Omental fat pad (tissue), 4 donors: Measurements from ENCODE around the gene ARL17B. TPM values are rescaled to one million over a fixed set of nuclear protein-coding genes. Genes with fewer than 3 reads are reported as not detected.
"Not testable (repeated sequence)": the region's sequence is repeated elsewhere in the genome, so short reads cannot be mapped to it uniquely, and the experiment has no call there.

Experiments used
- ATAC-seq: fragments of 150-250 bp; one replicate; pipeline ENCODE4 v1.9.1; 2016; ENCODE audit warnings: mild to moderate bottlenecking, moderate library complexity; ENCODE audit not compliant: low FRiP score
- DNase-seq: peaks from one replicate; pipeline ENCODE4 v3.0.0-alpha.2; 2019; ENCODE audit warnings: low spot score
- total RNA-seq, 4 donors: library from RNA; depleted of rRNA; stranded (reverse); fragments of >200 nt; gene quantifications; one replicate each; pipeline ENCODE4 v1.1.0, GENCODE V29; 2016
- TF ChIP-seq, protein P1 (sequence below), 3 donors: fragments of 450-650 bp; IDR thresholded peaks; one replicate each; pipeline ENCODE4 v1.5.1; 2016 to 2017; ENCODE audit warnings: antibody characterized with exemption in 3 of 3, mild to moderate bottlenecking in 3 of 3, moderate library complexity in 2 of 3

Gene ARL17B
- total RNA-seq, 4 donors from 2014 or later, result 7.0 to 19.4 (median 10.7) TPM

DNA sequence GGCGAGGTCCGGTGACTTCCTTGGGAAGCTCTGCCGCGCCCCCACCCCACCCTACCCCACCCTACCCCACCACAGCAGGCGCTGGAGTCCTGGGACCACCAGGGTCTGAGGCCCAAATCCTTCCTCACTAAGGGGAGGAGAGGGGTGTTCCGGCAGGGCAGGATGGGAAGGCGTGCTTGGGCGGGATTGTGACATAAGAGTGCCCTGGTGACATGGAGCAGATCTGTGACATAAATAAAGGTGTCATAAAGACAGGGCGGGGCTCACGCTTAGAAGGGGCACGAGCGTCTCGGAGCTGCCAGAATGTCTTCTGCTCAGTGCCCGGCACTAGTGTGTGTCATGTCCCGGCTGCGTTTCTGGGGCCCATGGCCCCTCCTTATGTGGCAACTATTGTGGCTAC lies 66.7 kb downstream of the ARL17B start, which contains the start of gene LRRC37A:
Gene LRRC37A, plus strand, starts transcription at position 301 of the 400 bp plus-strand sequence. Its CDS starts 3 bp downstream, at position 304.
- DNase-seq, ATAC-seq: not testable (repeated sequence)

DNA sequence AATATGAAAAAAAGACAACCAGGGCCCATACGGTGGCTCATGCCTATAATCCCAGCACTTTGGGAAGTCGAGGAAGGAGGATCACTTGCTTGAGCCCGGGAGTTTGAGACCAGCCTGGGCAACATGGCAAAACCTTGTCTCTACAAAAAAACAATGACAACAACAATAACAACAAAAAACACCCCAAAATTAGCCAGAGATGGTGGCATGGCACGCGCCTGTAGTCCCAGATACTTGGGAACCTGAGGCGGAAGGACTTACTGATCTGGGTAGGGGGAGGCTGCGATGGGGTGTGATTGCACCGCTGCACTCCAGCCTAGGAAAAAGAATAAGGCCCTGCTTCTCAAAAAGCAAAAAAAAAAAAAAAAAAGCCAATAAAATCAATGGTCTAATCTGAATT lies 69.9 kb downstream of the ARL17B start:
- ATAC-seq, DNase-seq: not testable (repeated sequence)

GRCh38 chr17:46290906-46291546 lies 70.5 kb downstream of the ARL17B start:
- not testable (repeated sequence) for ATAC-seq, DNase-seq

GRCh38 chr17:46287587-46287986 lies 74.0 kb downstream of the ARL17B start:
- DNase-seq, ATAC-seq: not testable (repeated sequence)

DNA sequence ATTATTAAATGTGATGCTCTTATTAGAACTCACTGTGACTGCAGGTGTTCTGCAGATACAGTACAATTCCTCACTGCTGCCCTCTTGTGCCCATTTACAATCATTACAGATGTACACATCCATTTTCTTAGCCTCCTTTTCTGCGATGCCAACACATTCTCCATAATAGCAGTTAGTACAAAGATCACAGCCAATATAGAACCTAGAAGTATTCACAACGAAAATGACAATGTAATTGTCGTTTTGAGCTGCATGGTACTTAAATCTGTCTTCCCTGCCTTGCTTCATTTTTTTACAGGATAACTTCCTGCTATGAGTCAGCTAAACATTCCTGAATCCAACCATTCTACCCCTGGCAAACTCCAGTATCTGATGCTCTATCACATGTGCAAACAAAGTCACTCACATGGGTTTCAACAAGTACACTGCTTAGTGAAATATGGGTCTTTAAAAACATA lies 74.8 kb downstream of the ARL17B start:
- ATAC-seq, DNase-seq: not testable (repeated sequence)
- TF ChIP-seq, protein P1, sequence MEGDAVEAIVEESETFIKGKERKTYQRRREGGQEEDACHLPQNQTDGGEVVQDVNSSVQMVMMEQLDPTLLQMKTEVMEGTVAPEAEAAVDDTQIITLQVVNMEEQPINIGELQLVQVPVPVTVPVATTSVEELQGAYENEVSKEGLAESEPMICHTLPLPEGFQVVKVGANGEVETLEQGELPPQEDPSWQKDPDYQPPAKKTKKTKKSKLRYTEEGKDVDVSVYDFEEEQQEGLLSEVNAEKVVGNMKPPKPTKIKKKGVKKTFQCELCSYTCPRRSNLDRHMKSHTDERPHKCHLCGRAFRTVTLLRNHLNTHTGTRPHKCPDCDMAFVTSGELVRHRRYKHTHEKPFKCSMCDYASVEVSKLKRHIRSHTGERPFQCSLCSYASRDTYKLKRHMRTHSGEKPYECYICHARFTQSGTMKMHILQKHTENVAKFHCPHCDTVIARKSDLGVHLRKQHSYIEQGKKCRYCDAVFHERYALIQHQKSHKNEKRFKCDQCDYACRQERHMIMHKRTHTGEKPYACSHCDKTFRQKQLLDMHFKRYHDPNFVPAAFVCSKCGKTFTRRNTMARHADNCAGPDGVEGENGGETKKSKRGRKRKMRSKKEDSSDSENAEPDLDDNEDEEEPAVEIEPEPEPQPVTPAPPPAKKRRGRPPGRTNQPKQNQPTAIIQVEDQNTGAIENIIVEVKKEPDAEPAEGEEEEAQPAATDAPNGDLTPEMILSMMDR (IDR thresholded peaks at IDR 0.05), result peak; percentile 16 to 42 (median 30)

DNA sequence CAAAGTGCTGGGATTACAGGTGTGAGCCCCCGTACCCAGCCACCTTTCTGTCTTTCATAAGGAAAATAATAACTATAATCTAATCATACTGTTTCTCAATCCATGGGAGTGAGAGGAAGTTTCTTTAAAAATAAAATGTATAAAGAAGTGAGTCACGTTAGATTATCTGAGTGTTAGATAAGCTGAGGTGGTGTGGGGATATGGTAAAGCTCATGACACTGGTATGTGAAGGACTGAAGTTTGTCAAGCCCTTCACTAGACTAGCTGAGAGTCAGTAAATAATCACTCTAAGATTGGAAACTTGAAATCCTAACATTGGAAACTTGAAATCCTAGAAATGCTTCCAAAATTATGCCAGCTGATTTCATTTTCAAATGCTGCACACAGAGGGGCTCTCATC lies 76.1 kb downstream of the ARL17B start:
- DNase-seq, ATAC-seq: not testable (repeated sequence)

DNA sequence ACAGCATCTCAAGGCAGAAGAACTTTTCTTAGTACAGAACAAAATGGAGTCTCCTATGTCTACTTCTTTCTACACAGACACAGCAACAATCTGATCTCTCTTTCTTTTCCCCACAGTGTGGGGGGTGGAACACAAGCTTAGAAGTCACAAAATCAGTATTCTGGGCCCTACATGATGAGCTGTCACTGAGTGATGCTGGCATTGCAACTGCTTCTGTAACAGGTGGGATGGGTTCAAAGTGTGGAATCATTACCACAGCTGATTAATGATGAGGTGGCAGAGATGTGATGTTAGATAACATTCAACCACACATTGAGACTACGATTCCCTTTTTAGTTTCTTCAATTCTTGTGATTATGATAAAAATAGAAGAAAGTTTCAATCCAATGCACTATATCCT lies 77.1 kb downstream of the ARL17B start:
- not testable (repeated sequence) for DNase-seq, ATAC-seq

DNA sequence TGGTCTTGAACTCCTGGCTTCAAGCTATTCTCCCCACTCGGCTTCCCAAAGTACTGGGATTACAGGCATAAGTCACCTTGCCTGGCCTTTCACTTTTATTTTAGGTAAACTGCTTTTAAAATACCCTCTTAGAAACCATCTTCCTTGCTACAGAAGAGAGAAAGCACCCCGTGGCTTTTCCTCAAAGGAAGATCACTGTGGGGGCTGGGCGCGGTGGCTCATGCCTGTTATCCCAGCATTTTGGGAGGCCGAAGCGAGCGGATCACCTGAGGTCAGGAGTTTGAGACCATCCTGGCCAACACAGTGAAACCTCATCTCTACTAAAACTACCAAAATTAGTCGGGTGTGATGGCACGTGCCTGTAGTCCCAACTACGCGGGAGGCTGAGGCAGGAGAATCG lies 78.9 kb downstream of the ARL17B start:
- ATAC-seq, DNase-seq: not testable (repeated sequence)

- not testable (repeated sequence) for DNase-seq, ATAC-seq
Observed at GRCh38 chr17:46281336-46281735, 80.2 kb downstream of the ARL17B start.

DNA sequence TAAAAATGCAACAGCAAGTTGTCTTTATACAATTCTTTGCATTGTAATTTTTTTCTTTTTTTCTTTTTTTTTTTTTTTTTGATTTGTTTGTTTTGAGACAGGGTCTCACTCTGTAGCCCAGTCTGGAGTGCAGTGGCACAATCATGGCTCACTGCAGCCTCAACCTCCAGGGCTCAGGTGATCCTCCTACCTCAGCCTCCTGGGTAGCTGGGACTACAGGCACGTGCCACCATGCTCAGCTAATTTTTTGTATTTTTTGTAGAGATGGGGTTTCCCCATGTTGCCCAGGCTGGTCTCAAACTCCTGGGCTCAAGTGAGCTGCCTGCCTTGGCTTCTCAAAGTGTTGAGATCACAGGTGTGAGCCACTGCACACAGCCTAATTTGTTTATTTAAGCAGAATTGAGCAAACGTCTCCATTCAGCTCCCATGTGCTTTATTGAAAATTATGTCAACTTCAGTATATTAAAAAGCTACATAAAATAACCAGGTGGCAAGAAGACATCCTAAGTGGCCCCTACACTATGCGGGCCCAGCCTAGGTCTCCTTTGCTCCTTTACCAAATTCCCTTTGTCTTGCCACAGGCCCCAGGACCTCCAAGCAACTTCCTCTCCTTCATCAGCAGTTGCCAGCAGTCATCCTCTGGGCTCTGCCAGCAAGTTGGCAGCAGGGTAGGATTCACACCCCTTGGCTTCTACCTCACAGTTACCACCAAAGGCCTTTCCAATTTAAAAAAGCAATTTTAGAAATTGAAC lies 84.7 kb downstream of the ARL17B start:
- not testable (repeated sequence) for DNase-seq, ATAC-seq

- DNase-seq (no peak), ATAC-seq (no peak)
- TF ChIP-seq, protein P1 (IDR thresholded peaks at IDR 0.05), result no peak
Observed at GRCh38 chr17:46274238-46274637, 87.3 kb downstream of the ARL17B start.
